Muscle of leg (tissue), 11 donors: ENCODE results near the gene XYLT1. TPM values are rescaled to one million over a fixed set of nuclear protein-coding genes. Genes with fewer than 3 reads are reported as not detected.

ENCODE experiments used
- DNase-seq: peaks from one replicate; pipeline ENCODE4 v3.0.0; 2013
- H3K27ac ChIP-seq: one replicate; pipeline ENCODE4 v1.5.1; 2013; ENCODE audit warnings: mild to moderate bottlenecking, low read length, control low read depth
- H3K27me3 ChIP-seq: one replicate; pipeline ENCODE4 v1.6.1; 2013; ENCODE audit warnings: low read length; ENCODE audit not compliant: control insufficient read depth, insufficient read depth
- H3K36me3 ChIP-seq: one replicate; pipeline ENCODE4 v1.6.1; 2013; ENCODE audit warnings: low read length; ENCODE audit not compliant: control insufficient read depth, insufficient read depth
- H3K4me1 ChIP-seq: one replicate; pipeline ENCODE4 v1.6.1; 2013; ENCODE audit warnings: low read length; ENCODE audit not compliant: control insufficient read depth, insufficient read depth
- H3K4me3 ChIP-seq: one replicate; pipeline ENCODE4 v1.5.1; 2013; ENCODE audit warnings: low read length, control low read depth
- H3K9me3 ChIP-seq: replicated peaks from 2 replicates; pipeline ENCODE4 v1.6.1; 2013; ENCODE audit warnings: low read depth, low read length; ENCODE audit not compliant: control insufficient read depth
- WGBS: methylation state at CpG from one replicate; pipeline ENCODE4 v1.1.5; 2013; ENCODE audit warnings: missing lambda C conversion rate; ENCODE audit not compliant: insufficient coverage; 5-methylcytosine and 5-hydroxymethylcytosine counted together
- polyA plus RNA-seq, 8 donors: library from polyadenylated mRNA; unstranded; fragments of 120-200 nt; gene quantifications; one replicate each; pipeline versions ENCODE4 v1.2.1 to v1.2.3, GENCODE V29; 2013; ENCODE audit warnings: inconsistent platforms in 1 of 8, low replicate concordance in 1 of 8; ENCODE audit not compliant: insufficient read length in 8 of 8, insufficient read depth in 1 of 8
- total RNA-seq: library from RNA; stranded (reverse); fragments of 120-200 nt; gene quantifications from one replicate; pipeline ENCODE4 v1.2.4, GENCODE V29; 2013

The XYLT1 gene
- total and polyA plus RNA-seq, 9 donors = 4.3 to 9.7 (median 5.3) TPM

DNA sequence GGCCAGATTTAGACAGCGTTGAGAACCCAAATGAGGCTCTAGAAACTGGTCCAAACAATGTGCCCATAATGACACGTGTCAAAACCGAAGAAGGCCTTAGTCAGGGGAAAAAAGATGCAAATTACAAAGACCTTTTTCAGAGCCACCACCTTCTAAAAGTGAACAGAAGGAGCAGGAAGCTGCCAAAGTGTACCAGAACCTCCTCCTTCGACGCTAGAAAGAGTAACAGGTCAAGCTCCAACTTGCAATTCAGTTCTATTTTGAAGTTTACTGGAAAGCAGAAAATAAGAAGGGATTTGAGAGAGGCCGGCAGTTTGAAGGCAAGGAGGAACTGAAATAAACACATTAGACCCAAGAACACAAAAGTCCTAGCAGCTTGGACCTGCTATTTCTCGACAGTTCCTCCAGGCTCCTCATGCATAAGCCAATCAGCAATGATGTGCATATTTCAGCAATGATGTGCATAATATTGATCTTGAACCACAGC is 61.8 kb downstream of the XYLT1 start:
- Histone ChIP-seq H3K27me3 (no peaks in the 10 kb centered on the region), H3K27ac (no peak overlapping the region), H3K9me3 (no peaks in the 10 kb centered on the region), H3K36me3 (no peaks in the 10 kb centered on the region), H3K4me3 (no peak overlapping the region), H3K4me1 (peaks cover 22% of the 10 kb centered on the region)
- DNase-seq = no peak
- 100% methylated on average over 1 of the region's 7 CpGs for WGBS

DNA sequence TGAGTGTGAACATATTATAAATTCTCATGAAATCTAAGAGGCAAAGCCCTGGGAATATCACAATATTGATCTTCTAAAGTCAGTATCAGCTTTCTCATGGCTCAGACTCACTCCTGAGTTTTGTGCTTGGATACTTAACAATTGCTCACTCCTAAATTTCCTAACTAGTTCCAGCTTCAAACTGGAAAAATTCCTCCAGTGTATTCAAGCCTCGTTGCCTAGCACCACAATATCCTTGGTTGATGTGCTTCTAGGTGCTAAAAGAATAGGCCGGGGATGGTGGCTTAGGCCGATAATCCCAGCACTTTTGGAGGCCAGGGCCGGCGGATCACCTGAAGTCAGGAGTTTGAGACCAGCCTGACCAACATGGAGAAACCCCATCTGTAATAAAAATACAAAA is 62.5 kb downstream of the XYLT1 start:
- Histone ChIP-seq H3K4me3 (no peak overlapping the region), H3K27me3 (no peaks in the 10 kb centered on the region), H3K4me1 (peaks cover 22% of the 10 kb centered on the region), H3K36me3 (no peaks in the 10 kb centered on the region), H3K9me3 (no peaks in the 10 kb centered on the region), H3K27ac (no peak overlapping the region)
- 85% methylated on average over 4 of the region's 5 CpGs for WGBS
- DNase-seq = peak; percentile 51

DNA sequence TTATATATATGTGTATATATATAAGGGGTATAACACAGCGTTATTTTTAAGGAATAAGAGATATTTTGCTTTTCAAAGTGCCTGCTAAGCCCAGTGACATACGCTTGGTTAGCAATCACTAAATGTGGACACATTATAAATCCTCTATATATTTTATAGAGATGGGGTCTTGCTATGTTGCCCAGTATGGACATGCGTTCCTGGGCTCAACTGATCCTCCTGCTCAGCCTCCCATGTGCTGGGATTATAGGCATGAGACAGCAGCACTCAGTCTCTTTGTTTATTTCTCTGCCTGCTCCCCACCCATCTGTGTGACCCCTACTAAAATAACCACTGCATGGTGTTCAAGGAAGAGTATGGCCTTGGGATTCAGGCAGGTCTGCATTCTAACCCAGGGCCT is 63.4 kb downstream of the XYLT1 start:
- Histone ChIP-seq H3K4me1 (peaks cover 22% of the 10 kb centered on the region), H3K27ac (no peak overlapping the region), H3K36me3 (no peaks in the 10 kb centered on the region), H3K9me3 (no peaks in the 10 kb centered on the region), H3K4me3 (no peak overlapping the region), H3K27me3 (no peaks in the 10 kb centered on the region)
- DNase-seq = no peak
- no CpG with 5 or more reads among the region's 3 CpGs for WGBS

DNA sequence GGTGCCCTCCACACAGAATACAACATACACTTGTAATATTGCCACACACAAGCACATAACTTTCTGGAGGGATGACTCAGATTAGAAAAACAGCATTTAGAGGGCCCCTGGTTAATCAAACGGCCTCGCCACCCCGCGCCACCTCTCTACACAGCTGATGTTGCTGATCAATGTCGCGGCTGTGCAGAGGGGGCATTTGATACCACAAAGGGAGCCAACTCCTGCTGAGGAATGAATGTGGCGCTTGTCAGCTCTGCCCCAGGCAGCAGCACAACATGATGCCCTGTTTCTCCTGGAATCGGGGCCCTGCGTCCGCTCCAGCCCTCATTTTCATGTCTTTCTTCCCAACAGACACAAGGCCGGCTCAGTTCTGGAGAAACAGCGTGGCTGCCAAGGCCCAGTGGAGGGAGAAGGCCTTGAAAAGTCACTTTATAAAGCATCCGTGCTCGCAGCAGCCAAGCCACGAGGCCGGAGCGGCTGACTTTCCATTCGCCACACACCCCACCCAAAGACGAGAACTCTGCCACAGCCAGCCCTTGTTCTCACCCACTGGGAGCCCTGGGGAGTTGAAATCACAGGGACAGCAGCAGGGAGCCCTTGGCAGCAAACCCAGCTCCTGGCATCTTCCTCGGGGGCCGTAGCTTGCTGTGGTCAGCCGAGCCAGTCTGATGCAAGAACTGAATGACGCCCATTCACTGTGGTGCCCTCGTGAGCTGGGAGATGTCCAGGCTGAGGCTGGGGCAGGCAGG is 65.6 kb downstream of the XYLT1 start:
- 66% methylated on average over 14 of the region's 24 CpGs for WGBS
- H3K27ac ChIP-seq = peak overlapping the region; percentile 67
- H3K4me1 ChIP-seq = peaks cover 22% of the 10 kb centered on the region
- no peak overlapping the region for H3K4me3 ChIP-seq
- no peaks in the 10 kb centered on the region for H3K36me3 ChIP-seq
- H3K9me3 ChIP-seq = no peaks in the 10 kb centered on the region
- peak; percentile 84 for DNase-seq
- H3K27me3 ChIP-seq = no peaks in the 10 kb centered on the region

DNA sequence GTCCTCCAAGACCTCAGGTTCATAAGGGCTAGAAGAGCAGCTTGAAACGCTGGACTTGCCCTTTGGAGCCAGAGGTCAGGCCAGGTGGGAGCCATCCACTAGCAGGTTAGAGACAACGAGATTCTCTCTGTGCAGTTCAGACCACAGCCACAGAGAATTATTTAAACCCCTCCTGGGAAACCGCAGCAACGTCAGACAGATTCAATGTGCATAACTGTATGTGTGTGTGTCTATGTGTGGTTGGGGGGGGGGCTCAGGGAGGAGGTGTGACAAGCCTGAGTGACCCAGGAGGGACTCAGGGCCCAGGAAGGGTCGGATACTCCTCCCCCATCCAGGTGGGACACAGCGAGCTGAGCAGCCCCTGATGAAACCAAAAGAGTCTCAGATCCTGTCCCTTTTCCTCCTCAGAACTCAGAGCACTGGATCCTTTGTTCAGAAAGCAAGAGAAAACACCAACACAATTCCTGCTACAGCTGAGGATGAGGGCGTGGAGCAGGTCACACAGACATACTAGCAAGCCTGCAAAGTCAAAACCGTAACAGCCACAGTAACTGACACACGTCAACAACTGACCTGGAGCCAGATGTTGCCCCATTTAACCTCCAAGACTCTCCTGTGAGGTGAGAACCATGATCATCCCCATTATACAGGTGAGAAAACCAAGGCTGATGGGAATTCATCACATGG is 66.8 kb downstream of the XYLT1 start:
- peaks cover 22% of the 10 kb centered on the region for H3K4me1 ChIP-seq
- H3K27ac ChIP-seq = no peak overlapping the region
- DNase-seq = no peak
- no peaks in the 10 kb centered on the region for H3K9me3 ChIP-seq
- H3K4me3 ChIP-seq = no peak overlapping the region
- WGBS = 65% methylated on average over 2 of the region's 9 CpGs
- no peaks in the 10 kb centered on the region for H3K36me3 ChIP-seq
- H3K27me3 ChIP-seq = no peaks in the 10 kb centered on the region

DNA sequence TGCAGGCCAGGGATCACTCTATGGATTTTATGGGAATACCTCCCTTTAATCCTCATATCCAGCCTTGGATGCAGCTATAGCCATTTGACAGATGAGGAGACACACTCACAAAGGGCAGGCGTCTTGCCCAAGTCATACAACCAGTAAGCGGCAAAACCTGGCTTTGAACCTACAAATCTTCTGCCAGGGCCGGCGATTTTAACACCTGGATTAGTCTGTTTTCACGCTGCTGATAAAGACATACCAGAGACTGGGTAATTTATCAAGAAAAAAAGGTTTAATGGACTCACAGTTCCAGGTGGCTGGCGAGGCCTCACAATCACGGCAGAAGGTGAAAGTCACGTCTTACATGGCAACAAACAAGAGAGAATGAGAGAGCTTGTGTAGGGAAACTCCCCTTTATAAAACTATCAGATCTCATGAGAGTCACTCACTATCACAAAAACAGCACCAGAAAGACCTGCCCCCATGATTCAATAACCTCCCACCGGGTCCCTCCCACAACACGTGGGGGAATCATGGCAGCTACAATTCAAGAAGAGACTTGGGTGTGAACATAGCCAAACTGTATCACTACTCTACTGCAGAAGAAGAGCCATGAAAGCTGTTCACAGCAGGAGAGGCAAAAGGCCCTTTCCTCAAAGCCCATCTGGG is 67.5 kb downstream of the XYLT1 start:
- no peak overlapping the region for H3K27ac ChIP-seq
- WGBS = 79% methylated on average over 6 of the region's 10 CpGs
- no peaks in the 10 kb centered on the region for H3K9me3 ChIP-seq
- no peak overlapping the region for H3K4me3 ChIP-seq
- no peak for DNase-seq
- H3K36me3 ChIP-seq = no peaks in the 10 kb centered on the region
- peaks cover 22% of the 10 kb centered on the region for H3K4me1 ChIP-seq
- H3K27me3 ChIP-seq = no peaks in the 10 kb centered on the region

DNA sequence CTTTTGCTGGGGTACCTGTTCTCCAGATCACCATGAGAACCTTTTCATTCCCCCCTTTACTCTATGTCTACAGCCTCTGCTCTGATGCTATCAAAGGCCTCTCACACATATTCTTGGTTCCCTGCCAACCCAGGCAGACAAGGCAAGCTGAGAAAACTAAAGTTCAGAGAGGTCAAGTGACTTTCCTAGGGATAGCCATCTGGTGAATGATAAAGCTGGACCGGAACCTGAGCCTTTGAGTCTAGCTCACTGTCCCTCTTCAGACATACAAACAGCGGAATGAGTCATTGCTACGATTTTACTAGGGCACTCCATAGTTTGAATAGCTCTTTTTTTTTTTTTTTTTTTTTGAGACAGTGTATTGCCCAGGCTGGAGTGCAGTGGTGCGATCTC is 73.3 kb downstream of the XYLT1 start:
- Histone ChIP-seq H3K27me3 (no peaks in the 10 kb centered on the region), H3K9me3 (no peaks in the 10 kb centered on the region), H3K27ac (no peak overlapping the region), H3K4me1 (peaks cover 14% of the 10 kb centered on the region), H3K4me3 (no peak overlapping the region), H3K36me3 (no peaks in the 10 kb centered on the region)
- no CpG with 5 or more reads among the region's 4 CpGs for WGBS
- DNase-seq = peak; percentile 50

DNA sequence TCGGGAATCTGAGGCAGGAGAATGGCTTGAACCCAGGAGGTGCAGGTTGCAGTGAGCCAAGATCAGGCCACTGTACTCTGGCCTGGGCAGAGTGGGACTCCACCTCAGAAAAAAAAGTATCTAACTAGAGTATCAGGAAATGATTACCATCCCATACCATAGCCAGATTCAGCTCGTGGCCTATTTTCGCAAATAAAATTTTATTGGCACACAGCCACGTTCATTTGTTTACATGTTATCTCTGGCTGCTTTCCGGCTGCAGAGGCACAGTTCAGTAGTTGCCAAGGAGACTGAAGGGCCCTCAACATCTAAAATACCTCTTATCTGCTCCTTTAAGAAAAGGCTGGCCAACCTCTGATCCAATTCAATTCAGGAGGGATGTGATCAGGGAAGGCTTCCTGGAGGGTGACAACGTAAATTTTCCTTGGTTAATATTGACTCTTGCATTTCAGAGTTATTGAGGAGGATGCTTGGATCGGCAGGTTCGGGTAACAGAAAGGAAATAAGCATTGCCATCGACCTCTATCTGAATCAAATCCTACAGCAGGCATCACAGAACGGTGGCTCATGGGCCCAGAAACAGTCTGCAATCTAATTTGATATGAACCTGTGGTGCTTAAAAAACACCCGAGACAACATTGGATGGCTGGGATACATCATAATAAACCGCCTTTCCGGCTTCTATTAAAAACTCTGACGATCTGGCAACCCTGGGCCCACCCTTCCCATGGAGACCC is 73.8 kb downstream of the XYLT1 start:
- Histone ChIP-seq H3K27me3 (no peaks in the 10 kb centered on the region), H3K9me3 (no peaks in the 10 kb centered on the region), H3K36me3 (no peaks in the 10 kb centered on the region), H3K4me3 (no peak overlapping the region), H3K27ac (no peak overlapping the region), H3K4me1 (peaks cover 14% of the 10 kb centered on the region)
- WGBS = 65% methylated on average over 13 of the region's 14 CpGs
- DNase-seq = peak; percentile 60

DNA sequence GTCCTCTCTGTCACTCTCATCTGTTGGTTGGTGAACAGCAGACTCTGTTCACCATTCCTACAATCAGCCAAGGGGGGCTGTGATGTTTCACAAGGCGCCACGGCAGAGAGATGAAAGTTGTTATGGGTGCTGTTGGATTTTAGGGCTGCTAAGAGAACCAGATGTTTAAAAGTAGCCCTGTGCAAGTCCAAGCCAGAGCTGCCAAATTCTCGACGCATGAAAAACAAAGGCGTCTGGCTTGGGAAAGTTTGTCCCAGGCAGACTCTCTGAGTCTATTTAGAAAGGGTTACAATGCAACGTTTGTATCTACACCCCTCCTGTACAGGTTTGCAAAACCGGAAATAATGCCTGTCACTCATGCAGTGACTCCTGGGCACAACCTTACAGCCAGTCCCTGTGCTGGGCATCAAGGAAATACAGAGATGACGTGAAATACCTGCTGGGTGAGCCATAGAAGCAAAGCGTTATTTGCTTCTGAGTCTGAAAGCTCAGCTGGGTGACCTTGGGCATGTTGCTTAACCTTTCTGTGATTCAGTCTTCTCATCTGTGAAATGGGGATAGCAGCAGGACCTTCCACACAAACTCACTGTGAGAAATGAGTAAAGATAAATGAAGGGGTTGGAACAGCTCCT is 74.8 kb downstream of the XYLT1 start:
- Histone ChIP-seq H3K4me1 (peaks cover 14% of the 10 kb centered on the region), H3K27ac (no peak overlapping the region), H3K27me3 (no peaks in the 10 kb centered on the region), H3K9me3 (no peaks in the 10 kb centered on the region), H3K36me3 (no peaks in the 10 kb centered on the region), H3K4me3 (no peak overlapping the region)
- DNase-seq = peak; percentile 74
- 42% methylated on average over 7 of the region's 9 CpGs for WGBS
